PC-9 (cell line): ENCODE data around the gene ARL4A.
"Not testable (repeated sequence)": the region's sequence is repeated elsewhere in the genome, so short reads cannot be mapped to it uniquely, and the experiment has no call there.

Source experiments
- EZH2 ChIP-seq: fragments of 200-600 bp; sonication (generic); IDR thresholded peaks from 2 replicates; pipeline ENCODE4 v1.8.0; 2017; ENCODE audit warnings: antibody characterized with exemption, low read depth
- TF ChIP-seq, protein P1 (sequence below): fragments of 200-600 bp; sonication (generic); conservative IDR thresholded peaks from 2 replicates; pipeline ENCODE4 v1.6.1; 2017; ENCODE audit warnings: mixed run types, antibody characterized with exemption, mild to moderate bottlenecking, moderate library complexity

DNA sequence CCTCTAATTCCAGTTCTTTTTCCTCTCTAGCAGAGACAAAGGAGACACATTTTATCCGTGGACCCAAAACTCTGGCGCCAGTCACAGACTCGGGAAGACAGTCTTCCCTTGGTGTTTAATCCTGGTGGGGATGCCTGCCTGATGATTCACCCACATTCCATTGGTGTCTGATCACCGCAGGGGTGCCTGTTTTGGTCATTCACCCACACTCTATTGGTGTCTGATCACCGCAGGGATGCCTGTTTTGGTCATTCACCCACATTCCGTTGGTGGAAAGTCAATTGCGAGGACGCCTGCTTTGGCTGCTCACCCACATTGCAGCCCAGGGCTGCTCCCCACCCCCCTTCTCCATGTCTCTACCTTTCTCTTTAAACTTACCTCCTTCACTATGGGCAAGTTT lies 27.0 kb upstream of the ARL4A start:
- TF ChIP-seq, protein P1, sequence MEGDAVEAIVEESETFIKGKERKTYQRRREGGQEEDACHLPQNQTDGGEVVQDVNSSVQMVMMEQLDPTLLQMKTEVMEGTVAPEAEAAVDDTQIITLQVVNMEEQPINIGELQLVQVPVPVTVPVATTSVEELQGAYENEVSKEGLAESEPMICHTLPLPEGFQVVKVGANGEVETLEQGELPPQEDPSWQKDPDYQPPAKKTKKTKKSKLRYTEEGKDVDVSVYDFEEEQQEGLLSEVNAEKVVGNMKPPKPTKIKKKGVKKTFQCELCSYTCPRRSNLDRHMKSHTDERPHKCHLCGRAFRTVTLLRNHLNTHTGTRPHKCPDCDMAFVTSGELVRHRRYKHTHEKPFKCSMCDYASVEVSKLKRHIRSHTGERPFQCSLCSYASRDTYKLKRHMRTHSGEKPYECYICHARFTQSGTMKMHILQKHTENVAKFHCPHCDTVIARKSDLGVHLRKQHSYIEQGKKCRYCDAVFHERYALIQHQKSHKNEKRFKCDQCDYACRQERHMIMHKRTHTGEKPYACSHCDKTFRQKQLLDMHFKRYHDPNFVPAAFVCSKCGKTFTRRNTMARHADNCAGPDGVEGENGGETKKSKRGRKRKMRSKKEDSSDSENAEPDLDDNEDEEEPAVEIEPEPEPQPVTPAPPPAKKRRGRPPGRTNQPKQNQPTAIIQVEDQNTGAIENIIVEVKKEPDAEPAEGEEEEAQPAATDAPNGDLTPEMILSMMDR = not testable (repeated sequence)
- not testable (repeated sequence) for TF ChIP-seq EZH2
